ENCODE measurements around the gene RAMP1.
"Not testable (repeated sequence)": the region's sequence is repeated elsewhere in the genome, so short reads cannot be mapped to it uniquely, and the experiment has no call there.

RAMP1 gene

GRCh38 chr2:237824085-237824484, 35.3 kb upstream of the RAMP1 start:
- TF ChIP-seq, protein P1, sequence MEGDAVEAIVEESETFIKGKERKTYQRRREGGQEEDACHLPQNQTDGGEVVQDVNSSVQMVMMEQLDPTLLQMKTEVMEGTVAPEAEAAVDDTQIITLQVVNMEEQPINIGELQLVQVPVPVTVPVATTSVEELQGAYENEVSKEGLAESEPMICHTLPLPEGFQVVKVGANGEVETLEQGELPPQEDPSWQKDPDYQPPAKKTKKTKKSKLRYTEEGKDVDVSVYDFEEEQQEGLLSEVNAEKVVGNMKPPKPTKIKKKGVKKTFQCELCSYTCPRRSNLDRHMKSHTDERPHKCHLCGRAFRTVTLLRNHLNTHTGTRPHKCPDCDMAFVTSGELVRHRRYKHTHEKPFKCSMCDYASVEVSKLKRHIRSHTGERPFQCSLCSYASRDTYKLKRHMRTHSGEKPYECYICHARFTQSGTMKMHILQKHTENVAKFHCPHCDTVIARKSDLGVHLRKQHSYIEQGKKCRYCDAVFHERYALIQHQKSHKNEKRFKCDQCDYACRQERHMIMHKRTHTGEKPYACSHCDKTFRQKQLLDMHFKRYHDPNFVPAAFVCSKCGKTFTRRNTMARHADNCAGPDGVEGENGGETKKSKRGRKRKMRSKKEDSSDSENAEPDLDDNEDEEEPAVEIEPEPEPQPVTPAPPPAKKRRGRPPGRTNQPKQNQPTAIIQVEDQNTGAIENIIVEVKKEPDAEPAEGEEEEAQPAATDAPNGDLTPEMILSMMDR (IDR thresholded peaks at IDR 0.05; ENCODE audit: insufficient read depth, low read depth, low read length, missing control alignments): no peak
- peak; percentile 53 for DNase-seq (ENCODE audit: low read depth)
- H3K4me3 ChIP-seq (ENCODE audit: low read length): no peak overlapping the region

GRCh38 chr2:237827421-237827987, 31.9 kb upstream of the RAMP1 start:
- TF ChIP-seq, protein P1 (IDR thresholded peaks at IDR 0.05; ENCODE audit: insufficient read depth, low read depth, low read length, missing control alignments): no peak
- no peak overlapping the region for H3K4me3 ChIP-seq (ENCODE audit: low read length)
- no peak for DNase-seq (ENCODE audit: low read depth)

DNA sequence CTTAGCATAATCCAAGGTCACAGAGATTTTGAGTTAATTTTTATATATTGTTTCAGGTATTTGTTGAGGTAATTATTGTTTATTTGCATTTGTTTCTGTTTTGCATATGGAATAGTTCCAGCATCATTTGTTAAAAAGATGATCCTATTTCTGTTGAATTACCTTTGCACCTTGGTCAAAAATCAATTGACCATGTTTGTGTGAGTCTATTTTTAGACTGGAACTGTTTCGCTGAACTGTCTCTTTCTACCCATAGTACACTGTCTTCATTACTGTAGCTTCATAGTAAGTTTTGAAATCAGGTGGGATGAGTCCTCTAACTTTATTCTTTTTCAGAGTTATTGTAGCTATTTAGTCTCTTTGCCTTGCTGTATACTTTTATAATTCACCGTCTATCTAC, 28.9 kb upstream of the RAMP1 start:
- DNase-seq (ENCODE audit: low read depth): no peak
- H3K4me3 ChIP-seq (ENCODE audit: low read length): no peak overlapping the region
- TF ChIP-seq, protein P1 (IDR thresholded peaks at IDR 0.05; ENCODE audit: insufficient read depth, low read depth, low read length, missing control alignments): no peak

- DNase-seq (ENCODE audit: low read depth): no peak
- TF ChIP-seq, protein P1 (IDR thresholded peaks at IDR 0.05; ENCODE audit: insufficient read depth, low read depth, low read length, missing control alignments): no peak
- H3K4me3 ChIP-seq (ENCODE audit: low read length): no peak overlapping the region
These were observed 25.9 kb upstream of the RAMP1 start for GRCh38 chr2:237833546-237833945.

- H3K4me3 ChIP-seq (ENCODE audit: low read length): no peak overlapping the region
- TF ChIP-seq, protein P1 (IDR thresholded peaks at IDR 0.05; ENCODE audit: insufficient read depth, low read depth, low read length, missing control alignments): no peak
- no peak for DNase-seq (ENCODE audit: low read depth)
These were observed 24.1 kb upstream of the RAMP1 start for GRCh38 chr2:237835372-237835771.

- no peak for DNase-seq (ENCODE audit: low read depth)
- TF ChIP-seq, protein P1 (IDR thresholded peaks at IDR 0.05; ENCODE audit: insufficient read depth, low read depth, low read length, missing control alignments): no peak
- no peak overlapping the region for H3K4me3 ChIP-seq (ENCODE audit: low read length)
These were observed 18.4 kb upstream of the RAMP1 start for GRCh38 chr2:237841051-237841450.

GRCh38 chr2:237848940-237849339, 10.5 kb upstream of the RAMP1 start:
- not testable (repeated sequence) for DNase-seq (ENCODE audit: low read depth); H3K4me3 ChIP-seq (ENCODE audit: low read length)

Data from epithelial cell of esophagus (primary cell).